Nephron (organoid): ENCODE measurements around the gene MGAT4A.

Source experiments
- H3K27ac Mint-ChIP-seq, 3 experiments: 2 replicates each; pipeline ENCODE4 v1.8.0; 2020; ENCODE audit warnings: mixed read lengths in 3 of 3, mild to moderate bottlenecking in 2 of 3, moderate library complexity in 1 of 3
- H3K27me3 Mint-ChIP-seq: 2 replicates; pipeline ENCODE4 v1.8.0; 2021; ENCODE audit warnings: low read depth, mild to moderate bottlenecking, moderate library complexity, mixed read lengths
- H3K36me3 Mint-ChIP-seq: 2 replicates; pipeline ENCODE4 v1.8.0; 2020; ENCODE audit warnings: low read depth, mixed read lengths
- H3K4me1 Mint-ChIP-seq: 2 replicates; pipeline ENCODE4 v1.8.0; 2020; ENCODE audit warnings: mixed read lengths
- H3K4me3 Mint-ChIP-seq, 3 experiments: 2 replicates each; pipeline ENCODE4 v1.8.0; 2020; ENCODE audit warnings: mild to moderate bottlenecking in 3 of 3, mixed read lengths in 3 of 3, moderate library complexity in 2 of 3
- H3K9me3 Mint-ChIP-seq: 2 replicates; pipeline ENCODE4 v1.8.0; 2020; ENCODE audit warnings: mixed read lengths
- TF ChIP-seq, protein P1 (sequence below), 3 experiments: fragments of 200-600 bp; sonication (generic); IDR thresholded peaks; one replicate each; pipeline ENCODE4 v1.5.0; 2021; ENCODE audit warnings: antibody characterized with exemption in 3 of 3; ENCODE audit not compliant: unreplicated experiment in 3 of 3

MGAT4A gene

DNA sequence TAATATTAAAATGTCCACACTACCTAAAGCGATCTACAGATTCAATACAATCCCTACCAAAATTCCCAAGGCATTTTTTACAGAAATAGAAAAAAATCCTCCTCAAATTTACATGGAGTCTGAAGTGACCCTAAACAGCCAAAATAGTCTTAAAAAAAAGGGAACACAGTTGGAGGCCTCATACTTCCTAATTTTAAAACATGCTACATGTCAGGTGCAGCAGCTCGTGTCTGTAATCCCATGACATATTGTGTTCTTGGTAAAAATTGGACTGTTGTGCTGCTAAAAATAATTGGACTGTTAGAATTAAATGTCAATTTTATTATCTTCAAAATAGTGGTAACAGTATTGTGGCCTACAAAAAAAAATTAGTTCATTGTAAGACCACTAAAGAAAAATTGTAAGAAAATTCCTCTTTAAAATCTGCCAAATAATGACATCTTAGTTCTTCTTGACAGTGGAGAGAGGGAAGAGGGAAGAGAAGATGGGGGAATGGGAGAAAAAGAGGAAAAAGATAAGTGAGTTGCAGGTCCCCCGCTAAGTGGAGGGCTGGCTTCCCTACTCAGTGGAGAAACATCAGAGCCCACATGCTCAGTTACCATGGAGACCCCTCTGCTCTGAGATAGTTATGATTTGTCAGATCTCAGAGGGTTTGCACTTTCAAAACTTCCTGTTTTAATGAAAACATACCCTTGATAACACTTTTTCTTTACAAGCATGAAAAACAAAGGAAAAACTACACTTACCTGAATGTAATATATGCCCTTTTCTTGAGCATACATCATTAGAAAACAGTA, 76.0 kb downstream of the MGAT4A start:
- H3K36me3 Mint-ChIP-seq, result peaks cover under 1% of the 10 kb centered on the region
- H3K27me3 Mint-ChIP-seq, result no peaks in the 10 kb centered on the region
- TF ChIP-seq, protein P1, sequence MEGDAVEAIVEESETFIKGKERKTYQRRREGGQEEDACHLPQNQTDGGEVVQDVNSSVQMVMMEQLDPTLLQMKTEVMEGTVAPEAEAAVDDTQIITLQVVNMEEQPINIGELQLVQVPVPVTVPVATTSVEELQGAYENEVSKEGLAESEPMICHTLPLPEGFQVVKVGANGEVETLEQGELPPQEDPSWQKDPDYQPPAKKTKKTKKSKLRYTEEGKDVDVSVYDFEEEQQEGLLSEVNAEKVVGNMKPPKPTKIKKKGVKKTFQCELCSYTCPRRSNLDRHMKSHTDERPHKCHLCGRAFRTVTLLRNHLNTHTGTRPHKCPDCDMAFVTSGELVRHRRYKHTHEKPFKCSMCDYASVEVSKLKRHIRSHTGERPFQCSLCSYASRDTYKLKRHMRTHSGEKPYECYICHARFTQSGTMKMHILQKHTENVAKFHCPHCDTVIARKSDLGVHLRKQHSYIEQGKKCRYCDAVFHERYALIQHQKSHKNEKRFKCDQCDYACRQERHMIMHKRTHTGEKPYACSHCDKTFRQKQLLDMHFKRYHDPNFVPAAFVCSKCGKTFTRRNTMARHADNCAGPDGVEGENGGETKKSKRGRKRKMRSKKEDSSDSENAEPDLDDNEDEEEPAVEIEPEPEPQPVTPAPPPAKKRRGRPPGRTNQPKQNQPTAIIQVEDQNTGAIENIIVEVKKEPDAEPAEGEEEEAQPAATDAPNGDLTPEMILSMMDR (IDR thresholded peaks at IDR 0.05; ENCODE audit: unreplicated experiment in 3 of 3), result no peak
- no peaks in the 10 kb centered on the region for H3K4me1 Mint-ChIP-seq
- H3K9me3 Mint-ChIP-seq, result peaks cover 1% of the 10 kb centered on the region
- H3K4me3 Mint-ChIP-seq, result no peak overlapping the region
- H3K27ac Mint-ChIP-seq, result no peak overlapping the region

DNA sequence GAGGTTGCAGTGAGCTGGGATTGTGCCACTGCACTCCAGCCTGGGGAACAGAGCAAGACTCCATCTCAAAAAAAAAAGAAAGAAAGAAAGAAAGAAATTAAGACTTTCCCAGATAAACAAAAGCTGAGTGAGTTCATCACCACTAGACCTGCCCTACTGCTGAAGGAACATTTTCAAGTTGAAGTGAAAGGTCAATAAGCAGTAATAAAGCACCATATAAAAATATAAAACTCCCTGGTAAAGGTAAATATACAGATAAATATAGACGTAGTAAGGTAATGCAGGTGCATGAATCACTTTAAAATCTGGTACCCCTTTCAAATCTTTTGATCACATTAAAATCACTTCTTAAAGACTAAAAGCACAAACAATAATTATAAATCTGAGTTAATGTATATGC, 79.9 kb downstream of the MGAT4A start:
- Mint-ChIP-seq H3K4me1 (no peaks in the 10 kb centered on the region), H3K27me3 (no peaks in the 10 kb centered on the region), H3K27ac (no peak overlapping the region), H3K36me3 (peaks cover 4% of the 10 kb centered on the region), H3K4me3 (no peak overlapping the region), H3K9me3 (no peaks in the 10 kb centered on the region)
- TF ChIP-seq, protein P1 (IDR thresholded peaks at IDR 0.05; ENCODE audit: unreplicated experiment in 3 of 3), result no peak

DNA sequence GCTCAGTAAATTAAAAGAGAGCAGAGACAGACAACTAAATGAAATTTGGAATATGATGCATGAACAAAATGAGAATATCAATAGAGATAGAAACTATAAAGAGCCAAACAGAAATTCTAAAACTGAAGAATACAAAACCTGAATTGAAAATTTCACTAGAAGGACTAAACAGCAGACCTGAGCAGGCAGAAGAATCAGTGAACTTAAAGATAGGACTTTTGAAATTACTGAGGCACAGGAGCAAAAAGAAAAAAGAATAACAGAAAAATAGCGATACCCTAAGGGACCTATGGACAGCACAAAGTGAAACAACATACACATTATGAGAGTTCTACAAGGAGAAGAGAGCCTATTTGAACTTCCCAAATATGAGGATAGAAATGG, 80.9 kb downstream of the MGAT4A start:
- no peak overlapping the region for H3K4me3 Mint-ChIP-seq
- H3K27me3 Mint-ChIP-seq, result no peaks in the 10 kb centered on the region
- no peaks in the 10 kb centered on the region for H3K9me3 Mint-ChIP-seq
- H3K36me3 Mint-ChIP-seq, result peaks cover 4% of the 10 kb centered on the region
- H3K4me1 Mint-ChIP-seq, result no peaks in the 10 kb centered on the region
- TF ChIP-seq, protein P1 (IDR thresholded peaks at IDR 0.05; ENCODE audit: unreplicated experiment in 3 of 3), result no peak
- no peak overlapping the region for H3K27ac Mint-ChIP-seq

DNA sequence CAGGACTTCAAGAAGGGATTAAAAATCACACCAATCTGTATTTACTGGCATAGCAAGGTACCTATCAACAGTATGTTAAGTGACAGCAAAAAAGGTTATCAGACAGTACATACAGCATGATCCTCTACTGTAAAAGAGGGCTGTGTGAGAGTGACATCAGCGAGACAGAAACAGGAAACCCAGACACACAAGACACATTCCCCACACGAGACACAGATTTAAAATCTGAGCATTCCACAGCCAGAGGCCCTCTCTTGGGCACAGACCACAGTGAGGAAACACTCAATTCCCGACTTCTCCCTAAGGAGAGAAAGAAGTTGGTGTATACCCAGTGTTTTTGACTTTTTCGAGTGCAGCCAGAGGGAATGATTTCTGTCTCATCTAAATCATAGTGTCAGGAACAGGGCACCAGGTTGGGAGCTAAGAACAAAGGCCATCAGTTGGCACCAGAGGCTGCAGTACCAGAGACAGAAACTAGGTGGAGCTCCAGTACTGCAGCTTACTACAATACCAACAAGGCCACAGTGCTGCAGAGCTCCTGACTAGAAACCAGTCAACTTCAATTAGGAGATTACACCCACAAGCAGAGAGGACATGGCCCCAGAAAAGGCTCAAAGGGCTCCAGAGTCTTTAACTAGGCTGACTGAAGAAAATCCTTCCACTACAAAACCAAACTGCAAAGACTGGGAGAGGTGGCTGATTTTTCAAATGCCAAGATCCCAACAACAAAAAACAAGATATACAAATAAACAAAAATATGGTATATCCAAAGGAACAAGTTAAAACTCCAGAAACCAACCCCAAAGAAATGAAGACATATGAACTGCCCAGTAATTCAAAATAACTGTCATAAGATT, 81.6 kb downstream of the MGAT4A start:
- peak overlapping the region in 1 of 3 experiments; percentile 11 for H3K27ac Mint-ChIP-seq
- H3K4me1 Mint-ChIP-seq, result no peaks in the 10 kb centered on the region
- H3K27me3 Mint-ChIP-seq, result no peaks in the 10 kb centered on the region
- TF ChIP-seq, protein P1 (IDR thresholded peaks at IDR 0.05; ENCODE audit: unreplicated experiment in 3 of 3), result peak; percentile 98
- no peak overlapping the region for H3K4me3 Mint-ChIP-seq
- H3K36me3 Mint-ChIP-seq, result peaks cover 4% of the 10 kb centered on the region
- H3K9me3 Mint-ChIP-seq, result no peaks in the 10 kb centered on the region

DNA sequence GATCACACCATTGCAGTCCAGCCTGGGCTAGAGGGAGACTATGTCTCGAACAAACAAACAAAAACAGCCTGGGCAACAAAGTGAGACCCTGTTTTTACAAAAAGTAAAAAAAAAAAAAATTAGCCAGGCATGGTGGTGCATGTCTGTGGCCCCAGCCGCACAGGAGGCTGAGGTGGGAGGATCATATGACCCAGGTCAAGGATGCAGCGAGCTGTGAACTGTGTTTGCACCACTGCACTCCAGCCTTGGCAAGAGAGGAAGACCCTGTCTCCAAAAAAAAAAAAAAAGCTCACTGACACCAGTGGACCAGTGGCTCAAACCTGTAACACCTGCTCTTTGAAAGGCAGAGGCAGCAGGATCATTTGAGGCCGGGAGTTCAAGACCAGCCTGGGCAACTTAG, 82.5 kb downstream of the MGAT4A start:
- TF ChIP-seq, protein P1 (IDR thresholded peaks at IDR 0.05; ENCODE audit: unreplicated experiment in 3 of 3), result no peak
- Mint-ChIP-seq H3K4me1 (no peaks in the 10 kb centered on the region), H3K9me3 (no peaks in the 10 kb centered on the region), H3K36me3 (peaks cover 9% of the 10 kb centered on the region), H3K4me3 (no peak overlapping the region), H3K27ac (no peak overlapping the region), H3K27me3 (no peaks in the 10 kb centered on the region)
